Jurkat, Clone E6-1 (cell line): ENCODE results near the gene CACNA2D2.
A peak's percentile ranks its signal among the peaks of the same experiment; 100 is the strongest.

Experiments used
- DNase-seq: peaks from one replicate; pipeline ENCODE4 v3.0.0-alpha.2; 2011; ENCODE audit warnings: low read depth, low spot score
- H3K4me3 ChIP-seq: 2 replicates; pipeline ENCODE4 v1.5.1; 2011; ENCODE audit warnings: mild to moderate bottlenecking, low read length, control low read depth, moderate library complexity

The CACNA2D2 gene

DNA sequence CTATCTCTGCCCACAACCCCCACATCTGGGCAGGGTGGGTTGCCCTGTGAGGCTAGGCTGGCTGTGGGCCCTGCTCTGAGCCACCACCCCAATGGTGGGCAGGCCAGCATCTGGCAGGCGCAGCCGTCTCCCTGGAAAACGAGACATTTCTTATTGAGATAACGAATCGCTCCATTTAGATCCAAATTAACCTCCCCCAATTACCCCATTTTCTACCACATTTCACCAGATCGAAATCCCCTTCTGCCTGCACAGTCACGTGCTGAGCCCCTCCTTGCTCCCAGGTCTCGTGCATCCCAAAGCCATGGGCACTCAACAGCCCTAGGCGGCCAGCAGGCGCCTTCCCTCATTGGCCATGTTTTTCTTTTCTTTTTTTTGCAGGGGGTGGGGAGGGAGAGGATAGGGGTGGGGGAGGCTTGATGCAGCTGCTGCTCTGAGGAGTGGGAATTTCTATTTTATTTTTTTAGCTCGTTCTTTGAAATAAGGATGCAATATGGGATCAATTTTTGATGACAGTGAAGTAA, 91.1 kb downstream of the CACNA2D2 start:
- H3K4me3 ChIP-seq, result no peak overlapping the region
- no peak for DNase-seq

DNA sequence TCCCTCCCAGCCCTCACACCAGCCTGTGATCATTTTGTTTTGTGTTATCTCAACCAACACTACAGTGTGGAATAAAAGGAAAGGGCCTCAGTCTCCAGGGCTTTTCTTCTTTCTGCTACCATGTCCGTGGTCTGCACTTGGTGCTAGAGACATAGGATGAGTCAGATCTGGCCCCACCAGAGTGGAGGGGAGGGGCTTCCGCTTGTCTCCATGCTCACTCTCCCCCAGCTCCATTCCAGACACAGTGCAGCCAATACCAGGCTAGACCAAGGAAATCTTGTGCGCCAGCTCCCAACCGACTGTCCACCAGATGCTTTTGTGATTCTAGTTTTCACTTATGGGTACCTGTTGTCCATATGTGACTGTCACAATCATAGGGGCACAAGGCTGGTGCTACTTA, 92.2 kb downstream of the CACNA2D2 start:
- DNase-seq, result no peak

DNA sequence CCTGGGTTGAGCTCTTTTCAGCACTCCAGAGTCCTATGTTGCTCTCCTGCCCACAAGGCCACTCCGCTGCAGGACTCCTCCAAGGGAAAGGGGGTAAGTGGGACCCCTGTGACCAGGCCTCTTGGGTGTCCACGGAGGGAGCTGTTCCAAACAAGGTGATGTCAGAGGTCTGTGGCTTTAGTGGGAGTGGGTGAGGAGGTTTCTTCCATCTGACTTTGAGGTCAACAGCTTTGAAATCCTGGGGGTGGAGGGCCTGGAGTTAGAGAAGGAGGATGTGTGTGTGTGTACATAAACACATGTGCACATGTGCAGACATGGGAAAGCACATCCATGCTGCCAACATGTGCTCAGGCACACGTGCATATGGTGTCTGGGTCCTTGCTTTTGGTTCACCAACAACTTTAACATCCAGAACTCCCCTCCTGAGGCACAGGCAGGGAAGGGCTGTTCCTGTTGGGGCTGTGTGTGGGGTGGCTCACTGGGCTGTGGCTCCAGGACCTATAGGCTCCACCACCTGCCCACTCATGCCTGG, 92.8 kb downstream of the CACNA2D2 start:
- DNase-seq, result no peak
- no peak overlapping the region for H3K4me3 ChIP-seq

More for the DNA sequence above, 92.2 kb downstream of the CACNA2D2 start:
- H3K4me3 ChIP-seq, result no peak overlapping the region

DNA sequence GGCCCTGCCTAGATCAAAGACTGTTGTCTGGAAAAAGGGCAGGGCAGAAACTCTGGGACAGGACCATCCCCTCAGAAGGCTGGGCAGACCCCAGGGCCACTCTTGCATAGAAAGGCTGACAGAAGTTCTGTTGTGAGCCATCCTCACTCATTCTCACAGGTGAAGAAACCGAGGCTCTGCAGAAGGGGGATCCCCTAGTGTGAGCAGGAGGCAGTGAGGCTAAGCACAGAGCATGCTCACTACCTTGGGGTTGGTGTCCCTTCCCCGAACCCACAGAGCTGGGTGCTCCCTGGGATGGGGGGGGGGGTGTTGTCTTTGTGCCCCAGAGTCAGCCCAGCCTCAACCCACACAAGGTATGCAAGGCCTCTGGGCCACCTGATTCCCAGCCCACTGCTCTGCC, 93.2 kb downstream of the CACNA2D2 start:
- DNase-seq, result no peak
- H3K4me3 ChIP-seq, result no peak overlapping the region

DNA sequence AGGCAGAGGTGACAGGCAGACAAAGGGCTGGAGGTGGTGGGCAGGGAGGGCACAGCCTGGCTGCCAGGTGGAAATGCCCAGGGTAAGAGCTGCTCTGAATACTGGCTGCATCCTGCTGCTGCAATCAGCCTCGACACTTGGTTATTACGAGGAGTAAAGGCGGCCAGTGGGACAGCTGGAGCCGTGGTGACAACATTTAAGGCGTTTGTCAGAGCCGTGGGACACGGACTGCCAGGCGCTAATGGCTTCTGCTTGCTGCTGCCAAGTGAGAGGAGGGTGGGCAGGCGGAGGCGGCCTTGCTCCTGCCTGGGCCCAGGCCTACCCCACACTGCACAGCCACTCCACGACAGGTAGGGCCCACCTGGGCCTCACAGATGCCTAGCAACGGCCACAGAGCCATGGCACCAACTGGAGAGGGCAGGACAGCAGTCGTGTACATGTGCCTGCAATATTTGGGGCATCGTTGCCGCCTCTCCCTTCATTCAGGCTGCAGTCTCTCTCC, 94.9 kb downstream of the CACNA2D2 start:
- H3K4me3 ChIP-seq, result no peak overlapping the region
- no peak for DNase-seq

DNA sequence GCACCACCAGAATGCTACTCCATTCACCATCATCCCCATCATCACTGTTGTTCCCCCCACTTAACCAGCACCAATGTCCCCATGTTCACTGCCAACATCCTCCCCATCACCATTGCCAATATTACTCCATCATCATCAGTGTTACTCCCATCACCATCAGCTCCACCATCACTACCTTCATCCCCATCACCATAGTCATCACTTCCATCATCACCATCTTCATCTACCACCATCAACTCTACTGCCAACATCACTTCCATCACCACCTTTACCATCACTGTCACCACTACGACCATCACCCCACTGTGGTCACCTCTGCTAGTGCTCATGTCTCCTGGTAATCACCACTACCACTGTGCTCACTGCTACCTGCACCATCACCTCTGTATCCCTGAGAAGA, 96.9 kb downstream of the CACNA2D2 start:
- no peak overlapping the region for H3K4me3 ChIP-seq
- DNase-seq, result no peak

DNA sequence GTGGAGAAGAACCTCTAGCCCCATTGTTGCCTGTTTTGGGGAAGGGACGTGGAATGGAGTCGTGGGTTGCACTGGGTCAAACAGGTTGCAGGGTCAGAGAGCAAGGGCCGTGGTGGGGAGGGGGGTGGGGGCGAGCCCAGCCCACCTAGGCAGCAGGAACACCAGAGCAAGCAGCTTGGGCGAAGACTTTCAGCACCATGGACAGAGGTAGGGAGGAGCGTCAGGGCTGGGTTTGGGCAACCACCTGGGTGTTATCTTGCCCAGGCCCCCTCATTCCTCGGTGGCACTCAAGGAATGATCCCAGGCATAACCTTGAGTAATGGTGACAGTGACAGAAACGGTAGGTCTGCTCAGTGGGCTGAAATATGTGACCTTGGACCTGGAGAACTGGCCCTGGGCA, 98.2 kb downstream of the CACNA2D2 start:
- peak; percentile 44 for DNase-seq
- H3K4me3 ChIP-seq, result no peak overlapping the region

DNA sequence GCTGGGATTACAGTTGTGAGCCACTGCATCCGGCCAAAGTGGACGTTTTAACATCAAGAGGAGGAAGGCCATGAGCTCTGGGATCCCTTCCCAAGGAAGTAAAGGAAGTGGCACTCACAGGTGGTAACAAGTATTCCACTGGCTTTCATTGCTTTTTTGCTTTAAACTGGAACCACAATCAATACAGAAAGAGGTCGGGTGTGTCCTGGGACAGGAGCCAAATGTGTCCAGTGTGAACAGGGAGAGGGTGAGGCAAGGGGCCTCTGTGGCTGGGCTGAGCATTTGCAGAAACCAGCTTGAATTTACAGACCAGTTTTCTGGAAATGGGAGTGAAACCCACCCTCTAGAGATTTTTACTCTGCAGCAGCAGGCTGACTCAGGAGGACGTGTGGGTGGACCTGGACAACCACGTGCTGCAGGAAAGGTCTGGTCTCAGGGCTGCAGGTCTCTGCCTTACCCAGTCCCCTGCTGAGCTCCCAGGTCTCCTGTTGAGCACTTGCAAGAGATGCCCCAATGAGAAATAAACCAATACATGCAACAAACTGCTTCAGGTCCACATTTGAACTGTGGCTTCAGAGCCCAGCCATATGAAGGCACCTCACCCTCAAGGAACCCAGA, 101.3 kb downstream of the CACNA2D2 start:
- DNase-seq, result no peak
- no peak overlapping the region for H3K4me3 ChIP-seq

DNA sequence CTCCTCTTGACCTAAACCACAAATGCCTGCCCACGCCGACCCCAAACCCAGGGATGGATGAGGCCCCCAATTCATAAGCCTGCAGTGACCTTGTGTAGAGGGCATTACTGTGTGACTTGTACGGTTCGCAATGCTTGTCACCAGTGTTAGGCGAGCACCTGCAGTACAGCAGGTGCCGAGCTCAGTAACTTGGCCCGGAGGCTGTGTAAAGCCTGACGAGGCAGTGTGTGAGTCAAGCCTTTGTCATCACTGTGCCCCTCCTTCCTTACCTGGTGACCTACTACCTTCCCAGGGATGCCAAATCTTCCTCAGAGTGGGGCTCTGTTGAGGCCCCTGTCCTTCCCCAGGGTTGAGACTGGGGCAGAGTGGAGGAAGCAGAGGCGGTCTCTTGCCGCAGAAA, 106.9 kb downstream of the CACNA2D2 start:
- no peak for DNase-seq
- H3K4me3 ChIP-seq, result no peak overlapping the region

DNA sequence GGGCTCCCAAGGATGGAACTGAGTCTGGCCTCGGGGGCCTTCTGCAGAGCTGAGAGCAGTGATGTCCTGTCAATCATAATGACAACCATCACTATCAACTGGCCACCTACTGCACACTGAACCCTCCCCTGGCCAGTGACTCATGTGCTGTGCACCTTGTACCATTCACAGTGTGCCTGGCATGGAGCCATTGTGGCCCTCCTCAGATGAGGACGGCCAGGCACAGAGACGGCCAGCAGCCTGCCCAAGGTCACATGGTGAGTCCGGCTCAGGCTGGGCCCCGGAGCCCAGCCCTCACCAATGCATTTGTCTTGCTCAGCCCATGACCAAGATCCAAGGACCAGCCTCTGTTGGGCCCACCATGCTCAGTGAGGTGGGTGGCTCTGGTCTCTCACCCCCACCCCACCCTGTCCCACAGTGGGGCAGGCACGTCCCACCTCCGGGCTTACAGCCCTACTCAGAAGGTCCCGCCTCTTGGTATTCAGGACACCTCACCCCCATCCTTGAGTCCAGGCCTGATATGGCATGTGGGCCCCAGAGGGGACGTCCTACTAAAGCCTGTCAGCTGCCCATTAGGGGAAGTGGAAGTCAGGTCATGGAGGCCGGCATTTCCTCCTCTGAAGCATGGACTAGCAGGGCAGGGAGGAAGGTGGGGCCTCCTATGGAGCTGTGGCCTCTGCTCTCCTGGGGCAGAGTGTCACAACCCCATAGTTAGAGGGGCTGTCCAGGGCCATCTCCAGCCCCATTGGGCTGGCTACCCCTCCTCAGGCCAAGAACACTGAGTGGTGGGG, 108.2 kb downstream of the CACNA2D2 start:
- no peak for DNase-seq
- no peak overlapping the region for H3K4me3 ChIP-seq

DNA sequence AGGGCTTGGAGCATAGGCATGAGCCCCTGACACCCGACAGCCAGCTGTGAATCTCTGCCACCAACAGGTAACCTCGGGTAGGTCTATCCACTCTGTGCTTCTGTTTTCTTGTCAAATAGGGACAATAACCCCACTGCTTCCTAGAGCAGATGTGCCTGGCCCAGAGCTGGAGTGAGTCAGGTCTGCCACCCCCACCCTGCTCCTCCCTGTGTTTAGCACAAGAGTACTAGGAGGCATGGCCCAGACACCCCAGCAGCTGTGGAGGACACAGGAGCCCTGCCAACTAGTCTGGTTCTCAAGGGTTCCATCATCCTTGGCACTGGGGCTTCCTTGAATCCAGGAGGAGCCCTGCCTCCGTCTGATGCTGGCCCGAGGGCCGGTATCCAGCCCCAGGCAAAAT, 110.4 kb downstream of the CACNA2D2 start:
- H3K4me3 ChIP-seq, result no peak overlapping the region
- no peak for DNase-seq

DNA sequence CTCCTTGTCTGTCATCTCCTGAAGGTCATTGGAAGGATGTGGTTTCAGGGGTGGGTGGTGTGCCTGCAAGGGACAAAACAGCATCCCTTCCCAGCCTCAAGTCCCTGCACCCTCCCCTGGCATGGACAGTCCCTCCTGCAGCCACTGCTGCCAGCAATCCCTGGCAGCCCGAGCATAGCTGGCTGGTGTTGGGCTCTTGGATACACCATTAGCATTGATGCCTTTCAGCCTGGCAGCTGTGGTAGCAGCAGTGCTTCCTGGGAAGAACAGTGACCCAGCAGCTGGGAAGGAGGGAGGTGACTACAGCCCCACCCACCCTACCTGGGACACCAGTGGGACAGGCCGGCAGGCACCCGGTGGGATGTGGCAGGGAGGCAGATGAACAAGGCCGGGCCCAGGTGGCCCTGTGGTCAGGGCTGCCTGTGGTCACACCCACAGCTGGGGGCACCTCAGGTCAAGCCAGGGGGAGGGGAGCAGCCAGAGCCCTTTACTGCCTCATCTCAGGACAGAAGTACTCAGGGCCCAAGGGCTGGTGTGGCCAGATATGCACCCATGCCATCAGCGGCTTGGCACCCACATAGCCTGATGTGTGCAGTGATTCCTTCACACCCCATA, 111.2 kb downstream of the CACNA2D2 start:
- DNase-seq, result no peak
- H3K4me3 ChIP-seq, result no peak overlapping the region

DNA sequence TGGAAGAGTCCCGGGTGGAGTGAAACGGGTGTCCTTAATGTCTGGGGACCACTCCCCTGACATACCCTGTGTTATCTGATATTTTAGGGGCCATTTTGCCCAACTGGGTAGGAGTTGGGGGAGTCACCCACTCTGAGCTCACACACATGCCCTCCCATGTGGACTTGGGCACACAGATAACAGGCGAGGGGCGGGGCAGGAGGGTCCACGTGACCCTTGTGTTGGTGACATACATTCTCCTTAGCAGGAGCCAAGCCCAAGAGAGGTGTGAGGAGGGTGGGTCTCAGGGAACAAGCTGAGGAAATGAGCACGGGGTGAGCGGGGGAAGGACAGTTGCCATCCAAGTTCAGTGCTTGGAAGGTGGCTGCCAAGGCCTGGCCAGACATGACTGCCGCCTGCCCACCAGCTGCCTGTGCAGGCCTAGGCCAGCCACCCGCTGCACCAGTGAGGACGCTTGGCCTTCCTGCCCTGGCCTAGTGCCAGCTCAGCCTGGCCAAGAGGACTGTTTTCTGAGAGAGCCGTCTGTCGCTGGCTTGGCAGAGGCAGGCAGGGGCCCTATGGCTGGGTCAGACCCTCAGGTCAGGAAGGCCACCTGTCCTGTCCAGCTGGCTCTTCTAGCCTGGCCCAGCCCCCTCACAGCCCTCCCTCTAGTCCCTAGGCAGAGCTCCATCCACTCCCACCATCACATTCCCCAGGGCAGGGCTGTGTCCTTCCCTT, 112.8 kb downstream of the CACNA2D2 start:
- H3K4me3 ChIP-seq, result no peak overlapping the region
- no peak for DNase-seq

DNA sequence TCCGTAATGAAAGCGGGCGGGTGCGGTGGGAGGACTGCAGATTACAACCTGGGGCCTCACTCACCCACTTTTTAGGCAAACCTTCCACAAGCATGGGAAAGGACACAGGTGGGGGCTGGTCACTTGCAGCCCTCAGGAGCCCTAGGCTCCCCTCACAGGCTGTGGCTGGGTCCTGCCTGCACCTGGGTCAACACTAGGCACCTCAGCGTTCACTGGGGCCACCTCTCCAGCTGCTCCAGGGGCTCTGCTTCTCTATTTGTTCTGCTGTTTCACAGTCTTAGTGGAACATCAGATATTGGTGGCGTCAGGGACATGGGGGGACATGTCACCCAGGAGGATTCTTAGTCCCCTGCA, 114.0 kb downstream of the CACNA2D2 start:
- no peak for DNase-seq

DNA sequence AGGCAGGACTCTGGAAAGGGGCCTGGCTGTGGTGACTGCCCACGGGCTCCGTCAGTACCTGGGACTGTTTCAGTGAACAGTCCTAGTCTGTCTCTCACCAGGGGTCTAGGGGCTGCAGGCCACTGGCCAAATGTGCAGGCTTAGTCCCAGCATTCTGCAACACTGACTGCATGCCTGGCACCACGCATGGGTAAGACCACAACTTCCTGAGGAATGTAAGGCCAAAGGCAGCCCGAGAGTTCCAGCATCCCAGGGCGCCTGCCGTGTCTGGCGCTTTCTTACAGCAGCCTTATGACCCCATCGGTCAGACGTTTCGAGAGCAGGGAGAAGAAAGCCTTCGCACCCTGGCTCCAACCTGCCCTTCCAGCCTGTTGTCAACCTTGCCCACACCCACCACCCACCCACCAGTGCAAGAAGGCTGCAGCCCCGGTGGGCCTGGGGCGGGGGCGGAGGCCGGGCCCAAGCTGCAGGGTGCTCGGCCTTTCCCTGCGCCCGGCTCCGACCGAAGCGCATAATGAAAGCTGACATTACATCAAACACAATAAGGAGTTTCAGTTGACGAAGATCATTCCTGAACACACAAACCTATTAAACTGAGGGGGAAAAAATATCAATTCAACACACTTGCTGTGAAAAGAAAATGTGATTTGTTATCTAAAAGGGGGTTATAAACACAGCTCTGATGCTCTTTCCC, 114.6 kb downstream of the CACNA2D2 start:
- DNase-seq, result no peak
- no peak overlapping the region for H3K4me3 ChIP-seq

More for the DNA sequence above, 114.0 kb downstream of the CACNA2D2 start:
- H3K4me3 ChIP-seq, result no peak overlapping the region

DNA sequence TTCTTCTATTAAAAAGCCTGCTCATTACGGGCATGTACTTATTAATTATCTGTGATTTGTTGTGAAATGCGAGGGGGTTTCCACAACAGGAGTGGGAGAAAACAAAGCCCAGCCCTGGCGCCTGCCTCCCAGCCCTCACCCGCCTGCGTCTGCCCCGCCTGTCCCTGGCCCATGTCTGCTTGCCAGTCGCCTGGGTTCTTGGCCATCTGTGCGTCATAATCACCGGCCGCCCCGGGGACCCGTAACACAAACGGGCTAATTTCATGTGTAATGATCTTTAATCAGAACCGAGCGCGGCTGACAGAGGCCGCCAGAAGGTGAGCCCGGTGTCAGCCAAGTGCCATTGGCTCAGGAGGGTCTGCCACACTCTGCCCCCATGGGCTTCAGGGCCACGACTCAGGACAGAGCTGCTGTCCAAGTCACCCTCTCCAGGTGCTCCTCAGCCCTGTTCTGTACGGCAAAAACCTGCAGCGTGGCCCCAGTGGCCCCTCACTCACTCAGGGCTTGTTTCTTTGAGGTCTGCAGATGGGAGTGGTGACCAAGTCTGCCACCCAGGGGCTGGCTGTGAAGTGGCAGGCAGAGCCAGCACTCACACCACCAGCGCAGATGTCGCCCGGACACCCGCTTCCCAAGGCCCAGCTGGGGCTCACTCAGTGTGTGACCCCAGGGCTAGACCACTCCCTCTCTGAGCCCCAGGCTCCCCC, 115.3 kb downstream of the CACNA2D2 start:
- DNase-seq, result no peak
- no peak overlapping the region for H3K4me3 ChIP-seq

DNA sequence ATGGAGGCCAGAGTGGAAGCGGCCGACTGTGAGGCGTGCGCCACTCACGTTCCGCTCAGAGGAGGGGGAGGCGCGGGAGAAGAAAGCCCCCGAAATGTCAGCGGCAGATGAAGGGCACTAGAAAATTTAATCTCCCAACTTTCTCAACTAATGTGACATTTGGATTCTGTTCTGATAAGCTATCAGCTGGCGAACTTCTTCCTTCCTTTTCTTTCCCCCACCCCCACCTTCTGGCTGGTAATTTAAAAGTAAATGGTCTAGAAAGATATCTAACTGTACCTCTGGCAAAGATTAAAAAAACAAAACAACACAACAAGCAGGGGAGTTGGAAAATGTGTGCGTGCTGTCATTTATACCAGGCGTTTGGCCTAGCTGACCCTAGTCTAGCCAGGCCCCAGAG, 117.7 kb downstream of the CACNA2D2 start:
- DNase-seq, result no peak
- H3K4me3 ChIP-seq, result no peak overlapping the region

DNA sequence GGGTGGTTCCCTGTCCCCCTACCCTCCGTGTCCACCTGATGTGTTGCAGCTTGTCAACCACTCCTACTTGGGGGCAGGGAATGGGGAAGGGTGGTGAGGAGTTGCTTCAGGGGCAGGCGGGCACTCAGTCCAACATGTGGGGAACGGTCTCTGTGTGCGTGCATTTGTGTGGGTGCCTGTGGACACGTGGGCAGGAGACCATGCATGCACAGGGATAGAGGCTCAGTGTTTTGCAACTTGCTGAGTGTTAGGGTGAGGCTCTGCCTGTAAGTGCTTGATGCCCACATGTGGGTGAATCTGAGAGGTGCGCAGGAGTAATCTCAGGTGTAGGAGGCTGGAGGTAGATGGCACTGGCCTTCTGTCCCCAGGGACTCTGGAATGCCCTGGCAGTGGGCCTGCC, 119.7 kb downstream of the CACNA2D2 start:
- no peak for DNase-seq
- H3K4me3 ChIP-seq, result no peak overlapping the region
